Measurements from ENCODE around the gene BARD1. TPM values are rescaled to one million over a fixed set of nuclear protein-coding genes. Genes with fewer than 3 reads are reported as not detected.
"Not testable (repeated sequence)": the region's sequence is repeated elsewhere in the genome, so short reads cannot be mapped to it uniquely, and the experiment has no call there.

The BARD1 gene
- total and polyA plus RNA-seq, 2 experiments from 2014 or later, result 6.1 to 14.5 TPM

DNA sequence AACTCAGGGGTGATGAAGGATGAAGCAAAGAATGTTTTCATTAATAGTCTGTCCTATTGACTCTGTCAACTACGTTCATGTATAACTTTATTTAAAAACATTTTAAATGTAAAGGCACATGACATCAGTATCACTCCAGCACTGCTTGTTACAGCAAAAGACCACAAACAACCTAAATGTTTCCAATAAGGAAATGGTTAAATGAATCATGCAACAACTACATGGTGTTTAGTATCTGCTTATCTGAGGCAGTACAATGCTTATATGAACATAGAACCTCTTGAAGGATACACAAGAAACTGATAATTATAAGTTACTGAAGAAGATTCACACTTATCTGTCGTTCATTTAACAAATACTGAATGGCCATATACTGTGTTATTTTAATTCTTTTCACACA, 8.4 kb downstream of the BARD1 start:
- H3K27ac ChIP-seq, result no peak overlapping the region
- no peaks in the 10 kb centered on the region for H3K9me3 ChIP-seq (ENCODE audit: low read depth)
- peaks cover 67% of the 10 kb centered on the region for H3K79me2 ChIP-seq
- no peak overlapping the region for H3K4me3 ChIP-seq
- no peak overlapping the region for H3K4me2 ChIP-seq
- no peak overlapping the region for H2AFZ ChIP-seq
- no peaks in the 10 kb centered on the region for H3K4me1 ChIP-seq (ENCODE audit: insufficient read depth)
- TF ChIP-seq EZH2 (IDR thresholded peaks at IDR 0.05; ENCODE audit: borderline replicate concordance), result no peak
- TF ChIP-seq EZH2phosphoT487 (IDR thresholded peaks at IDR 0.05; ENCODE audit: low read depth, severe bottlenecking, unreplicated experiment), result no peak
- TF ChIP-seq CTCF (IDR thresholded peaks at IDR 0.05; ENCODE audit: poor library complexity), result no peak
- WGBS (ENCODE audit: low lambda C conversion rate, missing lambda C conversion rate), result 87% methylated on average over 2 of the region's 2 CpGs
- no peaks in the 10 kb centered on the region for H4K20me1 ChIP-seq (ENCODE audit: insufficient read depth, poor library complexity, severe bottlenecking)
- DNase-seq (ENCODE audit: low spot score), result no peak
- H3K9me2 ChIP-seq (replicated peaks; ENCODE audit: insufficient read depth), result no peaks in the 10 kb centered on the region
- no peaks in the 10 kb centered on the region for H3K36me3 ChIP-seq (replicated peaks; ENCODE audit: insufficient read depth, low read depth)
- no peaks in the 10 kb centered on the region for H3K27me3 ChIP-seq

DNA sequence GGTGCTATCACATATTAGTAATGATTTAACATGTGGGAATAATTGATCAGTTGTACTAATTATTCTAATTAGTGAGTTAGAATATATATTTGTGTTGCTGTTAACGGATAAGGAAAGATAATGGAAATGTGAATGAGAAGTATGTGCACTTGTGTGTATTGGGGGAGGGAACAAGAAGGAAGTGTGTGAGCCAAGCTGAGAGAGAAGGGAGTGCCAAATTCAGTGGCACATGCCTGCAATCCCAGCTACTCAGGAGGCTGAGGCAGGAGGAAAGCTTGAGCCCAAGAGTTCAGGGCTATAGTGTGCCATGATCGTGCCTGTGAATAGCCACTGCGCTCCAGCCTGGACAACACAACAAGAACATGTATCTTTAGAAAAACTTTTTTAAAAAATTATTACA, 9.3 kb downstream of the BARD1 start:
- Histone ChIP-seq H3K4me1 (ENCODE audit: insufficient read depth) (no peaks in the 10 kb centered on the region), H3K79me2 (peaks cover 58% of the 10 kb centered on the region), H3K27me3 (no peaks in the 10 kb centered on the region), H3K36me3 (replicated peaks; ENCODE audit: insufficient read depth, low read depth) (no peaks in the 10 kb centered on the region), H2AFZ (no peak overlapping the region), H3K9me3 (ENCODE audit: low read depth) (no peaks in the 10 kb centered on the region), H3K27ac (no peak overlapping the region), H3K9me2 (replicated peaks; ENCODE audit: insufficient read depth) (no peaks in the 10 kb centered on the region), H3K4me3 (no peak overlapping the region), H4K20me1 (ENCODE audit: insufficient read depth, poor library complexity, severe bottlenecking) (no peaks in the 10 kb centered on the region), H3K4me2 (no peak overlapping the region)
- no peak for DNase-seq (ENCODE audit: low spot score)
- 85% methylated on average over 3 of the region's 3 CpGs for WGBS (ENCODE audit: low lambda C conversion rate, missing lambda C conversion rate)
- no peak for TF ChIP-seq CTCF (IDR thresholded peaks at IDR 0.05; ENCODE audit: poor library complexity)
- no peak for TF ChIP-seq EZH2phosphoT487 (IDR thresholded peaks at IDR 0.05; ENCODE audit: low read depth, severe bottlenecking, unreplicated experiment)
- TF ChIP-seq EZH2 (IDR thresholded peaks at IDR 0.05; ENCODE audit: borderline replicate concordance), result no peak

DNA sequence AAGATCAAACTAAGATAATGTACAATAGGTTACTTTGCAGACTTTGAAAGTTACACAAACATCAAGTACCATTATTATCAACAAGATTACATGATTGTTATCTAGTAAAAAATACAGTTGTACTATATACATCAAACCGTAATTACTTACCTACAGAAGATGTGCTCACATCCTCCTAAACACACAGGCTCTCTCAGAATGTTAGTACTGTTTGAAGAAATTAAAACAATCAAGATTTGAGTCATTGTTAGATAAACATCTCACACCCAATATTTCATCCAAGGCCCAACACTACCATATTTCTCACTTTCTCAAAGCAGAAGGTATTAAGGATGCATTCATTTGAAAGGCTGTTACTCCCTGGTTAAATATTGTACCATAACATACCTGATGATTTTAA, 12.6 kb downstream of the BARD1 start:
- no peak overlapping the region for H3K4me2 ChIP-seq
- H3K36me3 ChIP-seq (replicated peaks; ENCODE audit: insufficient read depth, low read depth), result no peaks in the 10 kb centered on the region
- no peaks in the 10 kb centered on the region for H3K27me3 ChIP-seq
- no peaks in the 10 kb centered on the region for H3K4me1 ChIP-seq (ENCODE audit: insufficient read depth)
- no peaks in the 10 kb centered on the region for H3K9me2 ChIP-seq (replicated peaks; ENCODE audit: insufficient read depth)
- H2AFZ ChIP-seq, result no peak overlapping the region
- DNase-seq (ENCODE audit: low spot score), result no peak
- H4K20me1 ChIP-seq (ENCODE audit: insufficient read depth, poor library complexity, severe bottlenecking), result no peaks in the 10 kb centered on the region
- TF ChIP-seq CTCF (IDR thresholded peaks at IDR 0.05; ENCODE audit: poor library complexity), result no peak
- WGBS (ENCODE audit: low lambda C conversion rate, missing lambda C conversion rate), result 81% methylated on average over 1 of the region's 1 CpG
- H3K79me2 ChIP-seq, result peaks cover 36% of the 10 kb centered on the region
- no peak overlapping the region for H3K27ac ChIP-seq
- no peak overlapping the region for H3K4me3 ChIP-seq
- no peaks in the 10 kb centered on the region for H3K9me3 ChIP-seq (ENCODE audit: low read depth)

GRCh38 chr2:214783181-214783580, 26.3 kb downstream of the BARD1 start:
- H2AFZ ChIP-seq; H3K4me3 ChIP-seq; H3K36me3 ChIP-seq (replicated peaks; ENCODE audit: insufficient read depth, low read depth); H4K20me1 ChIP-seq (ENCODE audit: insufficient read depth, poor library complexity, severe bottlenecking); H3K79me2 ChIP-seq; H3K27ac ChIP-seq; H3K9me3 ChIP-seq (ENCODE audit: low read depth); H3K4me2 ChIP-seq; H3K9me2 ChIP-seq (replicated peaks; ENCODE audit: insufficient read depth); H3K4me1 ChIP-seq (ENCODE audit: insufficient read depth); H3K27me3 ChIP-seq; DNase-seq (ENCODE audit: low spot score): not testable (repeated sequence)
- WGBS (ENCODE audit: low lambda C conversion rate, missing lambda C conversion rate), result 95% methylated on average over 1 of the region's 1 CpG

Data from hepatocyte (in vitro differentiated cells).